NCI-H526 (cell line): ENCODE measurements around the gene OSTF1.

Source experiments
- DNase-seq, 2 experiments: peaks; one replicate each; lab custom pipeline; 2025; lab: John Stamatoyannopoulos, UW

Gene OSTF1

GRCh38 chr9:75121914-75122558, 33.7 kb downstream of the OSTF1 start:
- no peak for DNase-seq

GRCh38 chr9:75123696-75124095, 35.4 kb downstream of the OSTF1 start:
- DNase-seq: no peak

- no peak for DNase-seq
Measured at GRCh38 chr9:75128535-75128934, 40.2 kb downstream of the OSTF1 start.

- DNase-seq: no peak
Measured at GRCh38 chr9:75130172-75130571, 41.9 kb downstream of the OSTF1 start.

- no peak for DNase-seq
Measured at GRCh38 chr9:75130621-75131230, 42.4 kb downstream of the OSTF1 start.

GRCh38 chr9:75131700-75132099, 43.4 kb downstream of the OSTF1 start:
- no peak for DNase-seq

- DNase-seq: no peak
Measured at GRCh38 chr9:75132244-75132643, 43.9 kb downstream of the OSTF1 start.

- no peak for DNase-seq
Measured at GRCh38 chr9:75133396-75133795, 45.1 kb downstream of the OSTF1 start.

GRCh38 chr9:75134495-75134894, 46.2 kb downstream of the OSTF1 start:
- peak; percentile 58 to 71 for DNase-seq

- no peak for DNase-seq
Measured at GRCh38 chr9:75138260-75139040, 50.1 kb downstream of the OSTF1 start.

GRCh38 chr9:75139201-75139600, 50.9 kb downstream of the OSTF1 start:
- DNase-seq: no peak

- no peak for DNase-seq
Measured at GRCh38 chr9:75140261-75140660, 51.9 kb downstream of the OSTF1 start.

GRCh38 chr9:75142202-75142601, 53.9 kb downstream of the OSTF1 start:
- no peak for DNase-seq

GRCh38 chr9:75146229-75146628, 57.9 kb downstream of the OSTF1 start:
- DNase-seq: no peak

GRCh38 chr9:75147638-75148037, 59.3 kb downstream of the OSTF1 start:
- DNase-seq: no peak

GRCh38 chr9:75148561-75148960, 60.2 kb downstream of the OSTF1 start:
- no peak for DNase-seq

- no peak for DNase-seq
Measured at GRCh38 chr9:75149841-75150241, 61.5 kb downstream of the OSTF1 start.

GRCh38 chr9:75150512-75150911, 62.2 kb downstream of the OSTF1 start:
- DNase-seq: no peak

- DNase-seq: no peak
Measured at GRCh38 chr9:75152416-75152815, 64.1 kb downstream of the OSTF1 start.

GRCh38 chr9:75156858-75157257, 68.5 kb downstream of the OSTF1 start:
- DNase-seq: no peak

- no peak for DNase-seq
Measured at GRCh38 chr9:75161116-75161857, 73.0 kb downstream of the OSTF1 start.

GRCh38 chr9:75163764-75164163, 75.5 kb downstream of the OSTF1 start:
- no peak for DNase-seq

GRCh38 chr9:75164573-75164972, 76.3 kb downstream of the OSTF1 start:
- DNase-seq: no peak
